NCI-H1048 (cell line): ENCODE data around the gene CISTR.
"Not testable (repeated sequence)": the region's sequence is repeated elsewhere in the genome, so short reads cannot be mapped to it uniquely, and the experiment has no call there.

Source experiments
- DNase-seq: peaks from one replicate; lab custom pipeline; 2025; lab: John Stamatoyannopoulos, UW

CISTR gene

GRCh38 chr12:53762793-53763192 lies 11.0 kb upstream of the CISTR start:
- DNase-seq = not testable (repeated sequence)

- no peak for DNase-seq
These were observed 9.5 kb upstream of the CISTR start for GRCh38 chr12:53761306-53761705.

GRCh38 chr12:53759261-53759660 lies 7.5 kb upstream of the CISTR start:
- DNase-seq = no peak

- no peak for DNase-seq
These were observed 6.9 kb upstream of the CISTR start for GRCh38 chr12:53758730-53759103.

GRCh38 chr12:53758081-53758729 lies 6.4 kb upstream of the CISTR start:
- DNase-seq = no peak

GRCh38 chr12:53757101-53757770 lies 5.5 kb upstream of the CISTR start:
- DNase-seq = peak; percentile 34

- no peak for DNase-seq
These were observed 4.7 kb upstream of the CISTR start for GRCh38 chr12:53756300-53757100.

GRCh38 chr12:53755893-53756292 lies 4.1 kb upstream of the CISTR start:
- DNase-seq = no peak

GRCh38 chr12:53755451-53755891 lies 3.7 kb upstream of the CISTR start:
- DNase-seq = no peak

GRCh38 chr12:53754633-53755264 lies 3.0 kb upstream of the CISTR start:
- no peak for DNase-seq

- no peak for DNase-seq
These were observed 2.4 kb upstream of the CISTR start for GRCh38 chr12:53754188-53754585.

GRCh38 chr12:53752621-53753020 lies 842 bp upstream of the CISTR start:
- no peak for DNase-seq

- DNase-seq = no peak
These were observed 418 bp upstream of the CISTR start for GRCh38 chr12:53752192-53752601.

GRCh38 chr12:53750812-53751335 lies 905 bp downstream of the CISTR start:
- no peak for DNase-seq

GRCh38 chr12:53749986-53750811 lies 1.6 kb downstream of the CISTR start:
- DNase-seq = no peak

GRCh38 chr12:53748072-53748840 lies 3.5 kb downstream of the CISTR start:
- DNase-seq = no peak

- DNase-seq = no peak
These were observed 4.7 kb downstream of the CISTR start for GRCh38 chr12:53747095-53747494.

- DNase-seq = peak; percentile 79
These were observed 5.1 kb downstream of the CISTR start for GRCh38 chr12:53746592-53747092.

- no peak for DNase-seq
These were observed 7.0 kb downstream of the CISTR start for GRCh38 chr12:53744751-53745150.

GRCh38 chr12:53744130-53744441 lies 7.7 kb downstream of the CISTR start:
- no peak for DNase-seq
